ENCODE results near the gene F13A1. TPM values are rescaled to one million over a fixed set of nuclear protein-coding genes. Genes with fewer than 3 reads are reported as not detected.

Gene F13A1
- 0.24 and 0.31 TPM in 2 replicates for total RNA-seq
- long read RNA-seq, partial matches to known transcripts: 1 of 2 reads
- long read RNA-seq, other reads (novel, unspliced or antisense): 1 of 2 reads

DNA sequence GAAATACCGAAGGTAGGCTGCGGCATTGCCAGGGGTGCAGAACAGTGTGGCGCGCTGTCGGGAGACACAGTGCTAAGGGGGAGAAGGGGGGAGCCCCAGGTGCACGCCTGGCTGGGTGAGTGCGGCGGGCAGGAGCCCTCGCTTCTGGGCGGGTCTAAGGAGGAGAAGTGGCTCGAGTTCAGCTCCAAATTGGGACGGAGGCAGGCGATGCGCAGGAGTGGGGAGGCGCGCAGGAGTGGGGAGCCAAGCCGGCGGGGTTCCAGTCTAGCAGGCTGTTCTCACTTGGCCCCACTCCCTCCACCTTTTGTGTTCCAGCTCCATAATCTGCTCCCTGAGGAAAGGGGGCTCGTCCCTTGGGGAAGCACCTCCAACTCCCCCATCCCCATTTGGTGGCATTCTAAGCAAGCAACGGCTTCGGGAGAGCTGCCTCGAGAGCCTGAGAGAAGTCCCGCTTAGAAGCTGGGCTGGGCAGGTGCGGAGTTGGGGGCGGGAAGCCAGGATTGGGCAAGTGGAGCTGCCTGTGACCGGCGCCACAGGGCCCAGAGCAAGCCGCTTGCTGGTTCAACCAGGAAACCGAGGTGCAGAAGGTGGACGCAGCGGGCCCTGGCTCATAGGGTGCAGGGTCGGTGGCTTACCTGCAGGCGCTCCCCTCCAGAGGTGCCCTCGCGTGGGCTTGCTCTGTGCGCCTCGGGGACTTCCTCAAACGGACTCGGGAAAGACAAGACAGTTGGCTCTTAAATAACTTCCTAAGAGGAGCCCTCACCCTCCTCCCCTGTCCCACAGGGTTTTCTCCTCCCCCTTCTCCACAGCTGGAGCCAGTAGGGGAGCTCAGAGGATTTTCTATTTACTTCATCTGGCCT lies at the start of gene F13A1:
Gene F13A1 (minus strand): TSS at position 711 of the 860 bp plus-strand sequence. CDS start 1,998 bp downstream, outside the sequence.
- Mint-ChIP-seq H3K36me3 (ENCODE audit: insufficient read depth) (no peaks in the 10 kb centered on the region), H3K27me3 (peaks cover 74% of the 10 kb centered on the region)
- TF ChIP-seq, protein P1, sequence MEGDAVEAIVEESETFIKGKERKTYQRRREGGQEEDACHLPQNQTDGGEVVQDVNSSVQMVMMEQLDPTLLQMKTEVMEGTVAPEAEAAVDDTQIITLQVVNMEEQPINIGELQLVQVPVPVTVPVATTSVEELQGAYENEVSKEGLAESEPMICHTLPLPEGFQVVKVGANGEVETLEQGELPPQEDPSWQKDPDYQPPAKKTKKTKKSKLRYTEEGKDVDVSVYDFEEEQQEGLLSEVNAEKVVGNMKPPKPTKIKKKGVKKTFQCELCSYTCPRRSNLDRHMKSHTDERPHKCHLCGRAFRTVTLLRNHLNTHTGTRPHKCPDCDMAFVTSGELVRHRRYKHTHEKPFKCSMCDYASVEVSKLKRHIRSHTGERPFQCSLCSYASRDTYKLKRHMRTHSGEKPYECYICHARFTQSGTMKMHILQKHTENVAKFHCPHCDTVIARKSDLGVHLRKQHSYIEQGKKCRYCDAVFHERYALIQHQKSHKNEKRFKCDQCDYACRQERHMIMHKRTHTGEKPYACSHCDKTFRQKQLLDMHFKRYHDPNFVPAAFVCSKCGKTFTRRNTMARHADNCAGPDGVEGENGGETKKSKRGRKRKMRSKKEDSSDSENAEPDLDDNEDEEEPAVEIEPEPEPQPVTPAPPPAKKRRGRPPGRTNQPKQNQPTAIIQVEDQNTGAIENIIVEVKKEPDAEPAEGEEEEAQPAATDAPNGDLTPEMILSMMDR (IDR thresholded peaks at IDR 0.05; ENCODE audit: unreplicated experiment): peak; percentile 13

DNA sequence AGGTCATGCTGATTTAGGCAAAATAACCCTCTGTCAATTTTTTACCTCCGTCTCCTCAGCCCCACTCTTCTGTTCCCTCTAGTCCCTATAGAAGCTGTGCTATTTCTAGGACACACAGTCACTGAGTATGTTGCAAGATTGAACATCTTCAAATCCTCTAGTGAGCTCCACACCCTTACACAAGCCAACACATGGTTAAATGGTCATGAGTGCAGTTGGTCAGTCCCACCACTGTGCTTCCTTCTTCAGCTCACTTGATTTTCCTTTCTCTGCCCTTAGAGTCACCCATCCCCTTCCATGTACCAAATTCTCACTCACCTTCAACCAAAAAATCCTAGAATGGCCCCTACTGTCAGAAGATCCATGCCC lies 48.2 kb upstream of the F13A1 start:
- Mint-ChIP-seq H3K27me3 (peaks cover 7% of the 10 kb centered on the region), H3K27ac (no peak overlapping the region), H3K36me3 (ENCODE audit: insufficient read depth) (no peaks in the 10 kb centered on the region), H3K4me3 (ENCODE audit: low read depth) (no peak overlapping the region), H3K9me3 (ENCODE audit: low read depth) (peaks cover 3% of the 10 kb centered on the region), H3K4me1 (ENCODE audit: low read depth) (peaks cover 2% of the 10 kb centered on the region)
- no peak for DNase-seq (ENCODE audit: low spot score, unreplicated experiment)
- TF ChIP-seq, protein P1 (IDR thresholded peaks at IDR 0.05; ENCODE audit: unreplicated experiment): no peak

More for the DNA sequence above, at the start of gene F13A1:
- Mint-ChIP-seq H3K4me1 (ENCODE audit: low read depth) (peaks cover 4% of the 10 kb centered on the region), H3K4me3 (ENCODE audit: low read depth) (peak within 1 kb of the TSS; percentile 20), H3K9me3 (ENCODE audit: low read depth) (no peaks in the 10 kb centered on the region), H3K27ac (no peak within 1 kb of the TSS)
- no peak for DNase-seq (ENCODE audit: low spot score, unreplicated experiment)

DNA sequence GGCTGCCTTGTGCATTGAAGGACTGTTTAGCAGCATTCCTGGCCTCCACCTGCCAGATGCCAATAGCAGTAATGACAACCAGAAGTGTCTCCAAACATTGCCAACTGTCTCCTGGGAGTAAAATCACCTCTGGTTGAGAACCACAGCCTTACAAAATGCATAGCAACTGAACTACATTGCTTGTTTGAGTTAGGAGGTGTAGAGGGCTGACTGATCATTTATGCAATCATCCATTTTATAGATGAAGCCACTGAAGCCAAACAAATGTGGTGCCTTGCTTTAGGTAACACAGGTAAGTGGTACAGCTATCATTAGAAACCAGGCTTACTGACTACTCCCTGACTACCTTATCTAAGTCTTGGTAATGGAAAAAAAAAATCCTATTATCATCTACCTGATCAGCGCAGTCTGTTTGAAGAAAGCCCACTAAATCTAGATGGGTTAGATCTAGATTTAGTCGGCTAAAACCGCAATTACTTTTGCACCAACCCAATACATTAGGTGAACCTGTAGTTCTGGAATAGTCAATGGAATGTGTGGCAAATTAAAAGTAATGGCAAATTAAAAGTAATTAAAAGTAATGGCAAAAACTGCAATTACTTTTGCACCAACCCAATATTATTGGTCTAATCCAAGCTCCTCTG lies 47.7 kb upstream of the F13A1 start:
- no peak for DNase-seq (ENCODE audit: low spot score, unreplicated experiment)
- TF ChIP-seq, protein P1 (IDR thresholded peaks at IDR 0.05; ENCODE audit: unreplicated experiment): no peak
- Mint-ChIP-seq H3K4me1 (ENCODE audit: low read depth) (peaks cover 2% of the 10 kb centered on the region), H3K4me3 (ENCODE audit: low read depth) (no peak overlapping the region), H3K36me3 (ENCODE audit: insufficient read depth) (no peaks in the 10 kb centered on the region), H3K27ac (no peak overlapping the region), H3K9me3 (ENCODE audit: low read depth) (peaks cover under 1% of the 10 kb centered on the region), H3K27me3 (peaks cover 7% of the 10 kb centered on the region)

DNA sequence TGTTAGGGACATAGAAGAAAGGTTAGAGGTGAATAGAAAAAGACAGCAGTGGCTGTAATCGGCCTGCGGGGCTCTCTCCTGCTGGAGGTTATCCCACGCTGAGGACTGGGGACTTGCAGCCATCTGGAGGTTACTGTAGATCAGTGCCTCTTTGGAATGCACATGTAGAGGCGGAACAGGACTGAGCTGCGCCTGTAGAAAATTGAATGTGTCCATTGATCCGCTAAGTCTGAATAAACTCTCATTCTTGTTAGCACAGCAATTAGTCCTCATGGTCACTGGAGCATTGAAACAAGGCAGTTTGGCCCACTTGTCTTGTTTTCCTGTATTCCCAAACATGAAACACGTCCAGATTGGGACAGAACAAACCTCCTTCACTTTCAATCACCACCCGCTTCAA lies 46.3 kb upstream of the F13A1 start:
- no peak for DNase-seq (ENCODE audit: low spot score, unreplicated experiment)

DNA sequence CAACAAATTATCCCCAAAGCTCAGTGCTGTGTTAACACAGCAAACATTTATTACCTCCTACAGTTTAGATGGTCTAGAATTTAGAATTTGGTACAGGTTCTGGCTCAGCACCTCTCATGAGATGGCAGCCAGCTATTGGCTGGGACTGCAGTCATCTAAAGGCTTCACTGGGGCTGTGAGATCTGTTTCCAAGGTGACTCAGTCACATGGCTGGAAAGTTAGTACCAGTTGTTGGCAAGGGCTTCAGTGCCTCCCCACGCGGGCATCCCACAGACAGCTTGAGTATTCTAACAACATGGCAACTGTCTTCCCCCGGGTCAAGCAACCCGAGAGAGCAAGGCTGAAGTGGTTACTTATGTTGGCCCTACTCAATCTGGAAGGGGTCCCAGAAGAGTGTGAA lies 44.8 kb upstream of the F13A1 start:
- no peak for DNase-seq (ENCODE audit: low spot score, unreplicated experiment)
- H3K4me1 Mint-ChIP-seq (ENCODE audit: low read depth): peaks cover 2% of the 10 kb centered on the region
- TF ChIP-seq, protein P1 (IDR thresholded peaks at IDR 0.05; ENCODE audit: unreplicated experiment): no peak
- no peaks in the 10 kb centered on the region for H3K9me3 Mint-ChIP-seq (ENCODE audit: low read depth)
- H3K36me3 Mint-ChIP-seq (ENCODE audit: insufficient read depth): no peaks in the 10 kb centered on the region
- H3K27me3 Mint-ChIP-seq: peaks cover 3% of the 10 kb centered on the region
- no peak overlapping the region for H3K27ac Mint-ChIP-seq
- no peak overlapping the region for H3K4me3 Mint-ChIP-seq (ENCODE audit: low read depth)

More for the DNA sequence above, 46.3 kb upstream of the F13A1 start:
- no peaks in the 10 kb centered on the region for H3K9me3 Mint-ChIP-seq (ENCODE audit: low read depth)
- no peak overlapping the region for H3K27ac Mint-ChIP-seq
- H3K4me1 Mint-ChIP-seq (ENCODE audit: low read depth): peaks cover 2% of the 10 kb centered on the region
- TF ChIP-seq, protein P1 (IDR thresholded peaks at IDR 0.05; ENCODE audit: unreplicated experiment): peak; percentile 7
- no peak overlapping the region for H3K4me3 Mint-ChIP-seq (ENCODE audit: low read depth)
- no peaks in the 10 kb centered on the region for H3K36me3 Mint-ChIP-seq (ENCODE audit: insufficient read depth)
- H3K27me3 Mint-ChIP-seq: peaks cover 7% of the 10 kb centered on the region
